ENCODE results near the gene ARFGEF2. TPM values are rescaled to one million over a fixed set of nuclear protein-coding genes. Genes with fewer than 3 reads are reported as not detected.

ARFGEF2 gene
- total and polyA plus RNA-seq, 3 donors from 2014 or later = 47.8 to 57.0 (median 52.6) TPM

GRCh38 chr20:48986899-48987298 is 65.4 kb downstream of the ARFGEF2 start:
- TF ChIP-seq CTCF (IDR thresholded peaks at IDR 0.05) (peak in 2 of 3 experiments; percentile 21 to 26), POLR2A (IDR thresholded peaks at IDR 0.05) (no peak)
- Histone ChIP-seq H3K27ac (no peak overlapping the region), H3K9me3 (no peaks in the 10 kb centered on the region), H3K4me1 (no peaks in the 10 kb centered on the region), H3K27me3 (no peaks in the 10 kb centered on the region), H3K4me3 (no peak overlapping the region), H3K36me3 (ENCODE audit: low read depth, missing control alignments) (no peaks in the 10 kb centered on the region)
- DNase-seq = no peak
- 67 to 68% methylated on average over 2 of the region's 2 CpGs for WGBS, 2 donors
- intact Hi-C loops (cut with DNase I; ENCODE audit: low total_unique reads) = no loop called here

- Histone ChIP-seq H3K27me3 (no peaks in the 10 kb centered on the region), H3K36me3 (ENCODE audit: low read depth, missing control alignments) (no peaks in the 10 kb centered on the region), H3K9me3 (no peaks in the 10 kb centered on the region), H3K27ac (no peak overlapping the region), H3K4me3 (no peak overlapping the region), H3K4me1 (no peaks in the 10 kb centered on the region)
- WGBS, 2 donors = 87 to 100% methylated on average over 1 of the region's 1 CpG
- intact Hi-C loops (cut with DNase I; ENCODE audit: low total_unique reads) = no loop called here
- TF ChIP-seq CTCF (IDR thresholded peaks at IDR 0.05) (no peak), POLR2A (IDR thresholded peaks at IDR 0.05) (no peak)
- DNase-seq = no peak
Measured at GRCh38 chr20:48990467-48990866, 69.0 kb downstream of the ARFGEF2 start.

GRCh38 chr20:48995589-48995988 is 74.1 kb downstream of the ARFGEF2 start:
- no peak for DNase-seq
- H3K4me3 ChIP-seq = no peak overlapping the region
- intact Hi-C loops (cut with DNase I; ENCODE audit: low total_unique reads) = no loop called here
- H3K27me3 ChIP-seq = no peaks in the 10 kb centered on the region
- no peaks in the 10 kb centered on the region for H3K9me3 ChIP-seq
- WGBS, 2 donors = 75 to 77% methylated on average over 4 of the region's 4 CpGs
- TF ChIP-seq POLR2A (IDR thresholded peaks at IDR 0.05) (no peak), CTCF (IDR thresholded peaks at IDR 0.05) (no peak)
- no peaks in the 10 kb centered on the region for H3K36me3 ChIP-seq (ENCODE audit: low read depth, missing control alignments)
- no peak overlapping the region for H3K27ac ChIP-seq
- no peaks in the 10 kb centered on the region for H3K4me1 ChIP-seq

GRCh38 chr20:48999890-49000870 is 78.7 kb downstream of the ARFGEF2 start:
- H3K36me3 ChIP-seq (ENCODE audit: low read depth, missing control alignments) = no peaks in the 10 kb centered on the region
- 35 to 51% methylated on average over 3 of the region's 3 CpGs for WGBS, 2 donors

More at GRCh38 chr20:48999890-49000870, 78.7 kb downstream of the ARFGEF2 start:
- intact Hi-C loops (cut with DNase I; ENCODE audit: low total_unique reads) = no loop called here
- Histone ChIP-seq H3K9me3 (no peaks in the 10 kb centered on the region), H3K27me3 (no peaks in the 10 kb centered on the region), H3K4me3 (no peak overlapping the region), H3K4me1 (no peaks in the 10 kb centered on the region), H3K27ac (no peak overlapping the region)
- DNase-seq = no peak
- no peak for TF ChIP-seq POLR2A (IDR thresholded peaks at IDR 0.05)
- TF ChIP-seq CTCF (IDR thresholded peaks at IDR 0.05) = no peak
